HuH-7.5 (cell line): ENCODE results near the gene ABCA13.

Source experiments
- DNase-seq: peaks from one replicate; pipeline ENCODE4 v3.0.0; 2011; ENCODE audit warnings: low spot score

The ABCA13 gene

GRCh38 chr7:48643431-48644013, 472.3 kb downstream of the ABCA13 start:
- no peak for DNase-seq

- DNase-seq: no peak
Measured at GRCh38 chr7:48658138-48658537, 486.9 kb downstream of the ABCA13 start.

GRCh38 chr7:48660306-48660870, 489.1 kb downstream of the ABCA13 start:
- DNase-seq: no peak

- DNase-seq: no peak
Measured at GRCh38 chr7:48664241-48664640, 493.0 kb downstream of the ABCA13 start.

GRCh38 chr7:48665353-48666135, 494.3 kb downstream of the ABCA13 start:
- no peak for DNase-seq

- DNase-seq: no peak
Measured at GRCh38 chr7:48667407-48667806, 496.1 kb downstream of the ABCA13 start.

- no peak for DNase-seq
Measured at GRCh38 chr7:48671656-48672055, 500.4 kb downstream of the ABCA13 start.

- DNase-seq: no peak
Measured at GRCh38 chr7:48681006-48681405, 509.7 kb downstream of the ABCA13 start.

- no peak for DNase-seq
Measured at GRCh38 chr7:48691788-48692187, 520.5 kb downstream of the ABCA13 start.
